ENCODE results near the gene HEMGN.

Gene HEMGN

GRCh38 chr9:97925497-97926334 lies 12.3 kb downstream of the HEMGN start:
- Histone ChIP-seq H3K27ac (no peak overlapping the region), H3K4me3 (no peak overlapping the region)
- TF ChIP-seq, protein P1, sequence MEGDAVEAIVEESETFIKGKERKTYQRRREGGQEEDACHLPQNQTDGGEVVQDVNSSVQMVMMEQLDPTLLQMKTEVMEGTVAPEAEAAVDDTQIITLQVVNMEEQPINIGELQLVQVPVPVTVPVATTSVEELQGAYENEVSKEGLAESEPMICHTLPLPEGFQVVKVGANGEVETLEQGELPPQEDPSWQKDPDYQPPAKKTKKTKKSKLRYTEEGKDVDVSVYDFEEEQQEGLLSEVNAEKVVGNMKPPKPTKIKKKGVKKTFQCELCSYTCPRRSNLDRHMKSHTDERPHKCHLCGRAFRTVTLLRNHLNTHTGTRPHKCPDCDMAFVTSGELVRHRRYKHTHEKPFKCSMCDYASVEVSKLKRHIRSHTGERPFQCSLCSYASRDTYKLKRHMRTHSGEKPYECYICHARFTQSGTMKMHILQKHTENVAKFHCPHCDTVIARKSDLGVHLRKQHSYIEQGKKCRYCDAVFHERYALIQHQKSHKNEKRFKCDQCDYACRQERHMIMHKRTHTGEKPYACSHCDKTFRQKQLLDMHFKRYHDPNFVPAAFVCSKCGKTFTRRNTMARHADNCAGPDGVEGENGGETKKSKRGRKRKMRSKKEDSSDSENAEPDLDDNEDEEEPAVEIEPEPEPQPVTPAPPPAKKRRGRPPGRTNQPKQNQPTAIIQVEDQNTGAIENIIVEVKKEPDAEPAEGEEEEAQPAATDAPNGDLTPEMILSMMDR (IDR thresholded peaks at IDR 0.05), result no peak
- DNase-seq (ENCODE audit: low spot score), result no peak

DNA sequence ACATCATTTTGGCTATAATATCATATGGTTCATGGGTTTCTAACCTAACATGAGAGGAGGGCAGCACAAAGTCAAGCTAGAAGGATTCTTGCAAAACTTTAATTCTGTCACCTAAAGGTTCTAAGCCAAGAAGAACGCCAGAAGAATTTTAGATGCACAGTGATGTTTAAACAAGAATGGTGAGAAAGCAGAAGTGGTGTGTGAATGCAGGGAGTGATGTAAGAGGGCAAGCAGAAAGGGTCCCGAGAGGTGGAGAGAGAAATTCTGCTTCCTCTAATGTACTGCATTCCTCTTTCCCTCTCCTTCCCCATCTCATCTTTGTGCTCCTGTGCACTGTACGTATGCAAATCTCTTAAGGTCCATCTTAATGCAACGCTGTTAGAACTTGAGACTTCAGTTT lies 13.6 kb downstream of the HEMGN start:
- TF ChIP-seq, protein P1 (IDR thresholded peaks at IDR 0.05), result no peak
- Histone ChIP-seq H3K27ac (no peak overlapping the region), H3K4me3 (no peak overlapping the region)
- no peak for DNase-seq (ENCODE audit: low spot score)

GRCh38 chr9:97923529-97924108 lies 14.4 kb downstream of the HEMGN start:
- TF ChIP-seq, protein P1 (IDR thresholded peaks at IDR 0.05), result peak; percentile 62
- Histone ChIP-seq H3K27ac (peak overlapping the region in 1 of 2 donors; percentile 47), H3K4me3 (peak overlapping the region; percentile 25)
- DNase-seq (ENCODE audit: low spot score), result no peak

GRCh38 chr9:97921959-97922724 lies 15.8 kb downstream of the HEMGN start, which contains the start of gene TRMO:
Gene TRMO, minus strand, starts transcription at chr9:97922500. Its CDS starts 7 bp downstream, at chr9:97922493.
- peak; percentile 98 for DNase-seq (ENCODE audit: low spot score)
- TF ChIP-seq, protein P1 (IDR thresholded peaks at IDR 0.05), result peak; percentile 33

DNA sequence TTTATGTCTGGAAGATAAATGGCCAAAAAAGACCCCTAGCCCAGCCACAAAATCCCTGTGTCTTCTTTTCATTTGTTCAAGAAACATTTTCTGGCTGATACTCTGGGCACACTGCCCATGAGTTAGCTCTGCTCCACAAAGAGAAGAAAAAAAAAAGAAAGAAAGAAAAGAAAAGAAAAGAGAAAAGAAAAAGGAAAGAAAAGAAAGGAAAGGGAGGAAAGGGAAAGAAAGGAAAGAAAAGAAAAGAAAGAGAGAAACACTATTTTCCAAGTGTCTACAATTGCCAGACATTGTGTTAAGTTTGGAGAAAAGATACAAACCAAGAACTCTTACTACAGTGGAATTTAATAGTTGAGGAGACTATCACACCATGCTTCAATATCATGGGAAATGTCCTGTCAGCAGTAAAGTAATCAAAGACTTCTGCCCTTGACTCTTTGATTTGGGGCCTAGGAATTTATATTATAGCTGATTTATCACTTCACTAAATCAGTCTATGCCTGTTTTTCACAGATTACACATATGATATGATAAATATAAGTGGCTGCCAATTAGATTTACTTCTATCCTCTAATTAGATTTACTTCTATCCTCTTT lies 18.7 kb downstream of the HEMGN start:
- no peak overlapping the region for H3K27ac ChIP-seq
- DNase-seq (ENCODE audit: low spot score), result no peak
- TF ChIP-seq, protein P1 (IDR thresholded peaks at IDR 0.05), result no peak
- no peak overlapping the region for H3K4me3 ChIP-seq

More at GRCh38 chr9:97921959-97922724, 15.8 kb downstream of the HEMGN start, which contains the start of gene TRMO:
- Histone ChIP-seq H3K4me3 (peak within 1 kb of the TSS; percentile 95), H3K27ac (peak within 1 kb of the TSS; percentile 93 to 99)

- Histone ChIP-seq H3K4me3 (no peak overlapping the region), H3K27ac (no peak overlapping the region)
- DNase-seq (ENCODE audit: low spot score), result no peak
- TF ChIP-seq, protein P1 (IDR thresholded peaks at IDR 0.05), result no peak
Measured at GRCh38 chr9:97918611-97919010, 19.4 kb downstream of the HEMGN start.

Measured in coronary artery (tissue), 2 donors.